Esophagus squamous epithelium (tissue), 4 donors: ENCODE results near the gene UBE2H.

Source experiments
- CTCF ChIP-seq, 6 experiments: fragments of 450-650 bp in 4 of 6; fragments of 200-600 bp in 2 of 6; sonication (generic) in 2 of 6; IDR thresholded peaks; one replicate each; pipeline ENCODE4 v1.5.1; 2016 to 2019; ENCODE audit warnings: antibody characterized with exemption in 6 of 6, mild to moderate bottlenecking in 4 of 6, moderate library complexity in 4 of 6
- POLR2A ChIP-seq, 4 donors: fragments of 450-650 bp; IDR thresholded peaks; one replicate each; pipeline ENCODE4 v1.6.1; 2017; ENCODE audit warnings: antibody characterized with exemption in 4 of 4, mild to moderate bottlenecking in 4 of 4, moderate library complexity in 3 of 4

- TF ChIP-seq CTCF (IDR thresholded peaks at IDR 0.05), result no peak
- no peak for TF ChIP-seq POLR2A (IDR thresholded peaks at IDR 0.05)
Measured at GRCh38 chr7:129793506-129794310, 159.1 kb downstream of the UBE2H start.
